GM12878 (cell line): ENCODE measurements around the gene RANBP3. TPM values are rescaled to one million over a fixed set of nuclear protein-coding genes. Genes with fewer than 3 reads are reported as not detected.

Experiments used
- ATAC-seq: fragments of 200-7000 bp; cut with Tn5 transposase; 3 replicates; pipeline ENCODE4 v1.9.1; 2020; ENCODE audit warnings: mild to moderate bottlenecking, moderate library complexity
- Bru-seq: library from RNA; stranded (reverse); fragments of 400-500 nt; gene quantifications from one replicate; lab custom pipeline; 2021; lab: Mats Ljungman, UMichigan
- BruChase-seq, 2 experiments: library from RNA; stranded (reverse); fragments of 400-500 nt; gene quantifications; one replicate each; lab custom pipeline; 2021; lab: Mats Ljungman, UMichigan
- BruUV-seq: library from RNA; stranded (reverse); fragments of 400-500 nt; replicated peaks from 2 replicates; lab custom pipeline; 2021; lab: Mats Ljungman, UMichigan
- CTCF ChIA-PET: fragments of 300-600 bp; sonication (Branson Sonifier 250); formaldehyde crosslinking; extraction: SDS; loops from one replicate; lab custom pipeline; 2021; ENCODE audit warnings: inconsistent platforms; lab: Yijun Ruan, JAX
- POLR2A ChIA-PET: fragments of 350-600 bp; formaldehyde crosslinking; extraction: SDS; loops from one replicate; lab custom pipeline; 2021; ENCODE audit warnings: inconsistent platforms; lab: Charles Lee
- RAD21 ChIA-PET: fragments of 300-600 bp; sonication (Branson Sonifier 250); formaldehyde crosslinking; loops from one replicate; lab custom pipeline; 2023; ENCODE audit warnings: antibody characterized with exemption; ENCODE audit not compliant: unreplicated experiment; lab: Charles Lee
- SMC1A ChIA-PET: fragments of 300-600 bp; sonication (Branson Sonifier 250); formaldehyde crosslinking; loops from one replicate; lab custom pipeline; 2023; ENCODE audit not compliant: unreplicated experiment, uncharacterized antibody; lab: Charles Lee
- DNase-seq: peaks from one replicate; pipeline ENCODE4 v3.0.0-alpha.2; 2011; ENCODE audit warnings: low read depth, low spot score
- FAIRE-seq: peaks from 3 replicates; lab custom pipeline; 2011; peaks lifted over from hg19 to GRCh38; lab: Jason Lieb, UNC
- H2AFZ ChIP-seq: 2 replicates; pipeline ENCODE4 v1.6.0; 2011; ENCODE audit warnings: low read depth, low read length, control low read depth; ENCODE audit not compliant: control insufficient read depth
- H3K27ac ChIP-seq: 2 replicates; pipeline ENCODE4 v1.5.1; 2011; ENCODE audit warnings: control low read depth; ENCODE audit not compliant: control insufficient read depth, insufficient read depth
- H3K27me3 ChIP-seq, 2 experiments: replicated peaks in 1 of 2; 2 replicates each; pipeline versions ENCODE4 v1.6.0 to v1.6.1; 2011; ENCODE audit warnings: low read length in 1 of 2; ENCODE audit not compliant: control insufficient read depth in 2 of 2, insufficient read depth in 2 of 2
- H3K36me3 ChIP-seq, 2 experiments: 2 replicates each; pipeline ENCODE4 v1.5.1; 2011; ENCODE audit warnings: low read length in 1 of 2; ENCODE audit not compliant: control insufficient read depth in 2 of 2, insufficient read depth in 2 of 2
- H3K4me1 ChIP-seq: 2 replicates; pipeline ENCODE4 v1.6.1; 2011; ENCODE audit warnings: mild to moderate bottlenecking, low read length, moderate library complexity, mixed read lengths; ENCODE audit not compliant: control insufficient read depth, insufficient read depth
- H3K4me2 ChIP-seq: 2 replicates; pipeline ENCODE4 v1.6.0; 2011; ENCODE audit warnings: control low read depth; ENCODE audit not compliant: control insufficient read depth, insufficient read depth
- H3K4me3 ChIP-seq: fragments of 200-600 bp; sonication (generic); 2 replicates; pipeline ENCODE4 v1.5.1; 2016
- H3K79me2 ChIP-seq: 2 replicates; pipeline ENCODE4 v1.6.0; 2011; ENCODE audit warnings: low read length; ENCODE audit not compliant: control insufficient read depth, insufficient read depth
- H3K9ac ChIP-seq: 2 replicates; pipeline ENCODE4 v1.8.0; 2011; ENCODE audit warnings: low read length, control low read depth, mixed read lengths; ENCODE audit not compliant: control insufficient read depth, insufficient read depth
- H3K9me3 ChIP-seq: replicated peaks from 3 replicates; pipeline ENCODE4 v1.5.1; 2011; ENCODE audit warnings: mild to moderate bottlenecking, low read length; ENCODE audit not compliant: control insufficient read depth, insufficient read depth
- H4K20me1 ChIP-seq: 2 replicates; pipeline ENCODE4 v1.6.0; 2011; ENCODE audit not compliant: control insufficient read depth, insufficient read depth
- ATF2 ChIP-seq: IDR thresholded peaks from 2 replicates; pipeline ENCODE4 v1.6.1; 2012; ENCODE audit warnings: low read length, inconsistent platforms
- CBX5 ChIP-seq: sonication (generic); IDR thresholded peaks from 2 replicates; pipeline ENCODE4 v1.6.1; 2016; ENCODE audit warnings: low read depth, moderate library complexity, mild to moderate bottlenecking, inconsistent platforms
- DPF2 ChIP-seq: fragments of 450-650 bp; IDR thresholded peaks from 2 replicates; pipeline ENCODE4 v1.6.1; 2017; ENCODE audit warnings: mild to moderate bottlenecking
- GABPA ChIP-seq: IDR thresholded peaks from 2 replicates; pipeline ENCODE4 v1.6.1; 2014; ENCODE audit warnings: antibody characterized with exemption, low read depth, mild to moderate bottlenecking, inconsistent platforms
- NBN ChIP-seq: fragments of 450-650 bp; IDR thresholded peaks from 2 replicates; pipeline ENCODE4 v1.6.1; 2016
- PML ChIP-seq: IDR thresholded peaks from 2 replicates; pipeline ENCODE4 v1.6.1; 2012; ENCODE audit warnings: low read length, inconsistent platforms
- STAT1 ChIP-seq: fragments of 450-650 bp; conservative IDR thresholded peaks from 2 replicates; pipeline ENCODE4 v1.6.1; 2014; ENCODE audit warnings: antibody characterized with exemption, mild to moderate bottlenecking
- YY1 ChIP-seq: IDR thresholded peaks from 2 replicates; pipeline ENCODE4 v1.6.1; 2011; ENCODE audit warnings: low read depth, mild to moderate bottlenecking, low read length
- WGBS: methylation state at CpG from one replicate; pipeline ENCODE4 v1.1.6; 2016; ENCODE audit warnings: low lambda C conversion rate; ENCODE audit not compliant: insufficient replicate concordance, insufficient coverage; ENCODE audit errors: missing lambda C conversion rate; 5-methylcytosine and 5-hydroxymethylcytosine counted together
- in situ Hi-C: fragments of 300-500 bp; cut with MboI; formaldehyde crosslinking; loops from 9 replicates; pipeline ENCODE4 v1.14.3; 2018; ENCODE audit warnings: mixed read lengths
- intact Hi-C: fragments of 100-400 bp; cut with micrococcal nuclease; formaldehyde crosslinking; loops from one replicate; pipeline ENCODE4 v1.14.2; 2022; ENCODE audit not compliant: unreplicated experiment
- long read RNA-seq, 2 experiments: library from polyadenylated mRNA; unstranded; transcript quantifications; one replicate each; pipeline ENCODE4 v2.0.0, GENCODE V29; 2019 to 2020
- polyA minus RNA-seq, 3 experiments: library from RNA; depleted of rRNA, polyadenylated mRNA; stranded (reverse); fragments of >200 nt; gene quantifications; 2 replicates each; pipeline ENCODE4 v1.2.3, GENCODE V29; 2011
- polyA plus RNA-seq, 11 experiments: library from polyadenylated mRNA; depleted of rRNA in 4 of 11; unstranded in 6 of 11; stranded (reverse) in 5 of 11; fragments of >200 nt; fragmentation: Nextera tagmentation in 4 of 11; fragmentation: Illumina TruSeq in 1 of 11; extraction: Ambion mirVana in 4 of 11; extraction: Trizol in 1 of 11; gene quantifications; 1 replicate in 1 of 11; 2 replicates in 10 of 11; pipeline versions ENCODE4 v1.2.1 to v1.2.3, GENCODE V29; 2011 to 2016; ENCODE audit warnings: inconsistent platforms in 2 of 11, missing spikeins in 2 of 11, low read depth in 1 of 11
- total RNA-seq, 4 experiments: library from RNA; depleted of rRNA in 3 of 4; stranded (reverse); fragments of >200 nt in 3 of 4; fragmentation: Illumina TruSeq in 1 of 4; extraction: Trizol in 1 of 4; gene quantifications; 2 replicates each; pipeline versions ENCODE4 v1.2.1 to v1.2.3, GENCODE V29; 2013 to 2021
- TF ChIP-seq, protein P1 (sequence below): IDR thresholded peaks from 2 replicates; pipeline ENCODE4 v1.6.1; 2012; ENCODE audit warnings: mild to moderate bottlenecking, low read depth, low read length

Gene RANBP3, protein sequence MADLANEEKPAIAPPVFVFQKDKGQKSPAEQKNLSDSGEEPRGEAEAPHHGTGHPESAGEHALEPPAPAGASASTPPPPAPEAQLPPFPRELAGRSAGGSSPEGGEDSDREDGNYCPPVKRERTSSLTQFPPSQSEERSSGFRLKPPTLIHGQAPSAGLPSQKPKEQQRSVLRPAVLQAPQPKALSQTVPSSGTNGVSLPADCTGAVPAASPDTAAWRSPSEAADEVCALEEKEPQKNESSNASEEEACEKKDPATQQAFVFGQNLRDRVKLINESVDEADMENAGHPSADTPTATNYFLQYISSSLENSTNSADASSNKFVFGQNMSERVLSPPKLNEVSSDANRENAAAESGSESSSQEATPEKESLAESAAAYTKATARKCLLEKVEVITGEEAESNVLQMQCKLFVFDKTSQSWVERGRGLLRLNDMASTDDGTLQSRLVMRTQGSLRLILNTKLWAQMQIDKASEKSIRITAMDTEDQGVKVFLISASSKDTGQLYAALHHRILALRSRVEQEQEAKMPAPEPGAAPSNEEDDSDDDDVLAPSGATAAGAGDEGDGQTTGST
- 50.6 and 76.5 TPM in 2 replicates for total RNA-seq (2013; cell fraction: nucleolus; rRNA removed)
- total RNA-seq (2014; rRNA removed): 53.9 and 57.7 TPM in 2 replicates
- 55.3 and 56.9 TPM in 2 replicates for total RNA-seq (2014; rRNA removed; fragmentation: Illumina TruSeq; extraction: Trizol)
- total RNA-seq (2021): 73.4 and 76.6 TPM in 2 replicates
- polyA plus RNA-seq (2011; ENCODE audit: low read depth): 13.0 TPM
- polyA plus RNA-seq (2011; rRNA removed): 30.5 and 59.4 TPM in 2 replicates
- 93.2 and 134 TPM in 2 replicates for polyA plus RNA-seq (2011; cell fraction: cytosol; rRNA removed)
- 150 and 262 TPM in 2 replicates for polyA plus RNA-seq (2011; cell fraction: nucleus; rRNA removed)
- polyA plus RNA-seq (2012): 42.6 and 45.6 TPM in 2 replicates
- 37.9 and 60.6 TPM in 2 replicates for polyA plus RNA-seq (2014; fragmentation: Illumina TruSeq; extraction: Trizol)
- polyA plus RNA-seq (2014; fragmentation: Nextera tagmentation; extraction: Ambion mirVana): 1 to 10 TPM; 1.1 to 1.2 TPM
- polyA plus RNA-seq (2014; rRNA removed): 81.6 and 91.1 TPM in 2 replicates
- 10 to 100 TPM; 61.0 to 63.3 TPM for polyA plus RNA-seq (2016; fragmentation: Nextera tagmentation; extraction: Ambion mirVana)
- 47.3 and 71.4 TPM in 2 replicates for polyA minus RNA-seq (2011; rRNA and poly(A)+ RNA removed)
- polyA minus RNA-seq (2011; cell fraction: cytosol; rRNA and poly(A)+ RNA removed): 34.5 and 45.1 TPM in 2 replicates
- polyA minus RNA-seq (2011; cell fraction: nucleus; rRNA and poly(A)+ RNA removed): 28.5 and 37.0 TPM in 2 replicates
- percentile 83 among the genes with signal in this experiment for Bru-seq, nascent RNA
- percentile 89 among the genes with signal in this experiment for BruChase-seq, experiment 1, labeled RNA remaining after a 6-hour chase
- percentile 88 among the genes with signal in this experiment for BruChase-seq, experiment 2, labeled RNA remaining after a 2-hour chase
- long read RNA-seq, experiment 1, transcript RANBP3-220 (16 exons, 1,783 nt): major isoform, 15 of 55 reads
- long read RNA-seq, experiment 1, transcript RANBP3-201 (16 exons, 1,762 nt): major isoform, 15 of 55 reads
- long read RNA-seq, experiment 1, partial matches to known transcripts: 8 of 55 reads
- long read RNA-seq, experiment 1, other reads (novel, unspliced or antisense): 14 of 55 reads
- long read RNA-seq, experiment 2, partial matches to known transcripts: 0 of 5 reads
- long read RNA-seq, experiment 2, other reads (novel, unspliced or antisense): 4 of 5 reads

GRCh38 chr19:5977785-5978605 lies at the start of gene RANBP3:
Gene RANBP3 (minus strand): TSS chr19:5978140. CDS start chr19:5978082, 58 bp downstream.
- 1% methylated on average over 86 of the region's 88 CpGs for WGBS
- Histone ChIP-seq H3K9me3 (no peaks in the 10 kb centered on the region), H3K27me3 (no peaks in the 10 kb centered on the region), H2AFZ (peak within 1 kb of the TSS; percentile 81), H3K79me2 (peaks cover 65% of the 10 kb centered on the region), H3K4me3 (peak within 1 kb of the TSS; percentile 96), H3K4me2 (peak within 1 kb of the TSS; percentile 94), H3K9ac (peak within 1 kb of the TSS; percentile 92), H3K4me1 (peaks cover 21% of the 10 kb centered on the region), H3K36me3 (peaks cover 4 to 11% of the 10 kb centered on the region in 2 experiments), H4K20me1 (peaks cover 12% of the 10 kb centered on the region; the same call in 1 of the 2 replicates), H3K27ac (peak within 1 kb of the TSS; percentile 88)
- no TSS peak for BruUV-seq
- FAIRE-seq (peak; percentile 78), ATAC-seq (peak; percentile 94), DNase-seq (peak; percentile 96)
- CTCF ChIA-PET: interaction anchor here (0.9 to 6.7 kb wide), 6 partner anchors 10 to 149 kb away, joined by 3 to 58 read pairs (median 16); partner anchors contain the start of gene NDUFA11
- SMC1A ChIA-PET: interaction anchor here (1.0 to 4.4 kb wide), 5 partner anchors 10 to 229 kb away, joined by 3 to 13 read pairs (median 4); no protein-coding TSS in a partner anchor
- intact Hi-C loops (no loop called here), in situ Hi-C loops (no loop called here)
- POLR2A ChIA-PET: interaction anchor here (0.7 to 3.1 kb wide), 2 partner anchors 10 to 447 kb away, joined by 3 to 18 read pairs; partner anchors contain the start of gene KHSRP
- RAD21 ChIA-PET: interaction anchor here (1.2 to 3.9 kb wide), 3 partner anchors 10 to 45 kb away, joined by 4 to 18 read pairs (median 4); no protein-coding TSS in a partner anchor
- TF ChIP-seq STAT1: 0 out of 2 replicates have a peak, but pooled peaks have one; percentile 49
- TF ChIP-seq ATF2: no peak
- TF ChIP-seq, protein P1, sequence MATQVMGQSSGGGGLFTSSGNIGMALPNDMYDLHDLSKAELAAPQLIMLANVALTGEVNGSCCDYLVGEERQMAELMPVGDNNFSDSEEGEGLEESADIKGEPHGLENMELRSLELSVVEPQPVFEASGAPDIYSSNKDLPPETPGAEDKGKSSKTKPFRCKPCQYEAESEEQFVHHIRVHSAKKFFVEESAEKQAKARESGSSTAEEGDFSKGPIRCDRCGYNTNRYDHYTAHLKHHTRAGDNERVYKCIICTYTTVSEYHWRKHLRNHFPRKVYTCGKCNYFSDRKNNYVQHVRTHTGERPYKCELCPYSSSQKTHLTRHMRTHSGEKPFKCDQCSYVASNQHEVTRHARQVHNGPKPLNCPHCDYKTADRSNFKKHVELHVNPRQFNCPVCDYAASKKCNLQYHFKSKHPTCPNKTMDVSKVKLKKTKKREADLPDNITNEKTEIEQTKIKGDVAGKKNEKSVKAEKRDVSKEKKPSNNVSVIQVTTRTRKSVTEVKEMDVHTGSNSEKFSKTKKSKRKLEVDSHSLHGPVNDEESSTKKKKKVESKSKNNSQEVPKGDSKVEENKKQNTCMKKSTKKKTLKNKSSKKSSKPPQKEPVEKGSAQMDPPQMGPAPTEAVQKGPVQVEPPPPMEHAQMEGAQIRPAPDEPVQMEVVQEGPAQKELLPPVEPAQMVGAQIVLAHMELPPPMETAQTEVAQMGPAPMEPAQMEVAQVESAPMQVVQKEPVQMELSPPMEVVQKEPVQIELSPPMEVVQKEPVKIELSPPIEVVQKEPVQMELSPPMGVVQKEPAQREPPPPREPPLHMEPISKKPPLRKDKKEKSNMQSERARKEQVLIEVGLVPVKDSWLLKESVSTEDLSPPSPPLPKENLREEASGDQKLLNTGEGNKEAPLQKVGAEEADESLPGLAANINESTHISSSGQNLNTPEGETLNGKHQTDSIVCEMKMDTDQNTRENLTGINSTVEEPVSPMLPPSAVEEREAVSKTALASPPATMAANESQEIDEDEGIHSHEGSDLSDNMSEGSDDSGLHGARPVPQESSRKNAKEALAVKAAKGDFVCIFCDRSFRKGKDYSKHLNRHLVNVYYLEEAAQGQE: no peak
- TF ChIP-seq NBN: peak; percentile 11
- peak; percentile 97 for TF ChIP-seq YY1
- TF ChIP-seq CBX5: no peak
- 0 out of 2 replicates have a peak, but pooled peaks have one; percentile 24 for TF ChIP-seq DPF2
- TF ChIP-seq PML: peak; percentile 41; the same call in 1 of the 2 replicates
- no peak for TF ChIP-seq GABPA
